ENCODE measurements around the gene FOXE3. TPM values are rescaled to one million over a fixed set of nuclear protein-coding genes. Genes with fewer than 3 reads are reported as not detected.

Gene FOXE3
- total RNA-seq, 1 experiment from 2014 or later, result 0.15 TPM

- no peaks in the 10 kb centered on the region for H3K9me3 ChIP-seq (ENCODE audit: control insufficient read depth, low read depth, low read length)
- H2BK15ac ChIP-seq (ENCODE audit: low read depth, low read length), result no peak overlapping the region
- H2BK12ac ChIP-seq (ENCODE audit: insufficient read length, low read depth, low read length), result no peak overlapping the region
- no peaks in the 10 kb centered on the region for H3K79me2 ChIP-seq (ENCODE audit: insufficient read depth, low read length)
- no peak overlapping the region for H2AK5ac ChIP-seq (ENCODE audit: insufficient read length, low read length)
- H3K23me2 ChIP-seq (ENCODE audit: insufficient read length, low read depth, low read length, poor library complexity, severe bottlenecking), result peaks cover 7% of the 10 kb centered on the region
- H2BK20ac ChIP-seq (ENCODE audit: low read depth, low read length, poor library complexity, severe bottlenecking), result no peak overlapping the region
- DNase-seq, result no peak
- H3K4me2 ChIP-seq (ENCODE audit: insufficient read depth, insufficient read length, low read length), result no peak overlapping the region
- no peak overlapping the region for H3K23ac ChIP-seq (ENCODE audit: insufficient read length, low read depth, low read length)
- H3K79me1 ChIP-seq (ENCODE audit: insufficient read depth, low read depth, low read length, poor library complexity, severe bottlenecking), result no peaks in the 10 kb centered on the region
- Mint-ChIP-seq H3K27ac (no peak overlapping the region), H3K9me3 (peaks cover 0 to 7% of the 10 kb centered on the region in 2 experiments; a peak in 1 of 5 replicates), H3K27me3 (ENCODE audit: low read depth) (peaks cover 73% of the 10 kb centered on the region), H3K4me1 (peaks cover 37 to 42% of the 10 kb centered on the region in 2 experiments), H3K4me3 (peak overlapping the region in 1 of 2 experiments; percentile 84; a peak in 3 of 5 replicates), H3K36me3 (ENCODE audit: insufficient read depth in 1 of 3, low read depth in 3 of 3) (no peaks in the 10 kb centered on the region; a peak in 2 of 7 replicates)
- H3T11ph ChIP-seq (ENCODE audit: low read length), result no peak overlapping the region
- H3K4me1 ChIP-seq (ENCODE audit: insufficient read depth, low read length), result no peaks in the 10 kb centered on the region
- WGBS (ENCODE audit: extremely low coverage, insufficient read length, low lambda C conversion rate), result no CpG with 5 or more reads among the region's 6 CpGs
- H4K8ac ChIP-seq (replicated peaks; ENCODE audit: insufficient read length, low read depth, low read length), result no peak overlapping the region
- H3K27ac ChIP-seq (ENCODE audit: insufficient read length, low read depth, low read length), result no peak overlapping the region
- H3K9ac ChIP-seq (ENCODE audit: extremely low read depth, insufficient read length, low read length), result no peak overlapping the region
- H4K20me1 ChIP-seq (ENCODE audit: control insufficient read depth, insufficient read depth, insufficient read length), result no peaks in the 10 kb centered on the region
- H4K5ac ChIP-seq (ENCODE audit: insufficient read length, low read depth, low read length), result no peak overlapping the region
- H3K56ac ChIP-seq (ENCODE audit: insufficient read length, low read depth, low read length), result no peak overlapping the region
- H2BK120ac ChIP-seq (ENCODE audit: low read depth, low read length, poor library complexity, severe bottlenecking), result no peak overlapping the region
- no peak overlapping the region for H3K14ac ChIP-seq (ENCODE audit: insufficient read depth, low read length)
- no peak overlapping the region for H2AFZ ChIP-seq (ENCODE audit: low read length)
- no peak for TF ChIP-seq CTCF (conservative IDR thresholded peaks at IDR 0.05)
- H3K18ac ChIP-seq (ENCODE audit: insufficient read length, low read depth, low read length), result no peak overlapping the region
- H3K27me3 ChIP-seq (ENCODE audit: insufficient read depth, low read length), result peaks cover 80% of the 10 kb centered on the region
- H3K4ac ChIP-seq (ENCODE audit: low read depth, low read length), result no peak overlapping the region
- H4K91ac ChIP-seq (ENCODE audit: insufficient read length, low read depth, low read length), result no peak overlapping the region
- no peak overlapping the region for H2BK5ac ChIP-seq (ENCODE audit: insufficient read length, low read length)
Observed at GRCh38 chr1:47435506-47436303, 19.6 kb downstream of the FOXE3 start.
